Activated CD8-positive, alpha-beta memory T cell treated with anti-CD3 and anti-CD28 coated beads, Interleukin-2, amount 50 U/mL, for 24 hours (primary cell): Measurements from ENCODE around the gene ACTRT3.
"Not testable (repeated sequence)": the region's sequence is repeated elsewhere in the genome, so short reads cannot be mapped to it uniquely, and the experiment has no call there.

Source experiments
- DNase-seq: peaks from one replicate; pipeline ENCODE4 v3.0.0-alpha.2; 2020; ENCODE audit errors: extremely low read depth

ACTRT3 gene

DNA sequence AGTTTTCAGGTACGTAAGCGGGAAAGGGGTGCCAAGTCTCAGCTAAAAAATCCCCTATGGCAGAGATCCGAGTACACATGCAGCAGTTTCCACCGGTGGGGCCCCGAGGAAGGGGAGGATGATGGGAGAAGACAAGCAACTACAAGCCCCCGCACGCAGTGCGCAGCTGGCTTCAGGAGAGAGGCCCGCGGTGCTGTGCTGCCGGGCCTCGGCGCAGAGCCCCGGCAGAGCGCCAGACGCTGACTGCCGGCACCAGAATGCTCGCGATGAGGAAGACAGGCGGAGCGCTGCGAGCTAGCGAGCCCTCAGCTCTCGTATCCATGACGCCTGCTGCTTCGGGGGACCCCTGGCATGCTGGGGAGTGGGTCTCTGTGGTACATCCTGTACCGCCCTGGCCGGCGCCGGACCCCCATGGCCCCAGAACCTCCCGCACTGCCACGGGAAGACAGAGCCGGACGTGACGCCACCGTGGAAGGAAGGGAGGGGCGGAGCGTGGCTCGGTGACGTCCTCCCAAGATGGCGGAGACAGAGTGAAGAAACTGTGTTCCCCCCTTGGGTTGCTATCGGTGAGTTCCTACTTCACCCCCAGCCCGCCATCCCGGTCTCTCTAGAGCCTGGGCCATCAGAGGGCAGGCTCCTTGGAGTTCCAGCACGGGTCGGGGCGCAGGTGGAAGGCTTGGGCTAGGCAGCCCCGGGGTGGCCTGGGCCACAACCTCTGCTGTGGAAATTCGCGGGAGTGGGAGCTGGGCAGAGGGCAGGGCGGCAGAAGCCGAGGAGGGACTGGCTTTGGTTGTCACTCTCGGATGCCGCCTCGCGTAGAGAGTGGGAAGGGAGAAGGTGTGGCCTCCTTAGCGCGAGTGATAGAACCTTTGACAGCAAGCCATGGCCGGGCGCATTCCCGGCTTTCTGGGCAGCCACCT, 3.8 kb upstream of the ACTRT3 start, which contains the start of gene MYNN:
Gene MYNN (plus strand): TSS at position 500 of the 920 bp plus-strand sequence. CDS start 900 bp downstream, outside the sequence.
- DNase-seq: peak; percentile 86

DNA sequence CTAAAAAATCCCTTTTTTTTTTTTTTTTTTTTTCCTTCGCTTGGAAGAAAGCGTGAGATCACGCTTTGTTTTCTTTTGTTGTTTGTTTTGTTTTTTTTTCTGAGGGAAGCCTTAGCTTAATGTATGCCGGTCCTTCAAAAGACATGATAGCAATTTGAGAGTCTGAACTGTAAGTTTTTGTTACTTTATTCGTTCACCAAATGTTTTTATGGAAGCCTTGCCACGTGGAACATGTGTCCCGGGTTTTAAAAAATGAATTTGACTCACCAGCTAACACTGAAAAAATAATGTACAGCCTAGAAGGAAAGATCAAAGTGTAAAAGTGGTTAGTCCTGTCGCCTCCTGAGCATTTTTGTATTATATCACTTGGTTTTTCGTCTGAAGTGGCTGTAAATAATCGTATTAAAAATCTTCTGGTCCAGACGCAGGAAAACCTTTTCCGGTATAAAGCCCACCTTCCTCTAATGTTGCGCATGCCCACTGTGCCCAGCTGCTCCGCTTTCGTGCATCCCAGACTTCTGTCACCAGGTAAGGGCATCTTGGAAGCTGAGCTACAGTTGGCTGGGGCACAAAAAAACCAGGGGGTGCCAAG, 3.0 kb upstream of the ACTRT3 start:
- DNase-seq: peak; percentile 35

DNA sequence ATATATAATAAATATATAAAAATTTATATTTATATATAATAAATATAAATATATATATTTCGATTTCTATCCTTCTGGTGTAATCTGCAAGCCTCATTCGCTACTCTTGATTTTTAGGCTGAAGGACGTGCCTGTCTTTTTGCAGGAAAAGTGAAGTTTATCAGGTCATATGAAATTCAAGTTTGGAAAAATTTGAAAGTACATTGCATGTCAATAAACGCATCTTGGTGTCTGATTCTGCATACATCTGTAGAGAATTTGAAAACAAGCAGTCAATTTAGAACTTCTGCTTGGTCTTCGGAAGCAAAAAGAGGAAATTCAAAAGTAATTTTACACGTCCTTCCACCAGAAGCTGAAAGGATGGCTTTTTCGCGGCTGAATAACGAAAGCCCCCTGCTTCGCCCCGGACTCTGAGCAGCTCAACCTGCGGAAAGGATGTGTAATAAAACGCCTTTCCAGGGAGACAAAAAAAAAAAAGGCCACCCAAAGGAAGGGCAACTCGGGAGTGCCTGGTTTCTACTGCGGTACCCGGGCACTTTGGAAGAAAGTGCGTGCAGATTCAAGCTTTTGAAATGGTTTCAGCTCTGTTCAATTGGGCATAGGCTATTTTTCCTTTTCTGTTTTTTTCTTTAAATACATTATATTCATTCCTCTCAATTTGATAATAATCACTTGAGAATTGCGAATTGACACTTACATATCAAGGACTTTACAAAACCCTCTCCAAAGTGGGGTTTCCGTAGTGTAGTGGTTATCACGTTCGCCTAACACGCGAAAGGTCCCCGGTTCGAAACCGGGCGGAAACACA, 2.3 kb upstream of the ACTRT3 start:
- DNase-seq: peak; percentile 12

DNA sequence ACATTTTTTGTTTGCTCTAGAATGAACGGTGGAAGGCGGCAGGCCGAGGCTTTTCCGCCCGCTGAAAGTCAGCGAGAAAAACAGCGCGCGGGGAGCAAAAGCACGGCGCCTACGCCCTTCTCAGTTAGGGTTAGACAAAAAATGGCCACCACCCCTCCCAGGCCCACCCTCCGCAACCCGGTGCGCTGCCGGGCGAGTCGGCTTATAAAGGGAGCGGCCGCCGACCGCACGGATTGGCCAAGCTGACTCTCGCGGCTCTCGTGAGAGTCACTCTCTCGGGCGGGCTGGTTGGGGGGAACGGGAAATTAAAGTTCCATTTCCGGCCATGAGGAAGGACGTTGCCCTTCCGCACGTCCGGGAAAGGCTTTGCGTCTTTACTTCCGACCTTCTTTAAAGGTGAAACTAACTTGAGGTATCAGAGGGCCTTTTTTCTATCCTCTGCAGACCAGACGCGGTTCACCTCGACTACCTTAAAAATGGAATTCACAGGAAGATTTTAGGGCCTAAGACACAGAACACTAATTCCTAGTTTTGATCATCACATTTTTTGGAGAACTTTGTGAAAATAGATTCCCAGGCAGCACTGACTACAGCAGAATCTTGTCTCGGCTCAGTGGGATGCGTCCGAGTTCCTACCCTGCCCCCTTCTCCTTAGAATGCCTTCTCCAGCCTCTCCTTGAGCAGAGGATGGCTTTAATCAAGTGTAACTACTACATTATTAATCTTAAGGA, 4.3 kb downstream of the ACTRT3 start, which contains the start of gene TERC:
Gene TERC (minus strand): TSS at position 179 of the 731 bp plus-strand sequence.
- DNase-seq: peak; percentile 81

DNA sequence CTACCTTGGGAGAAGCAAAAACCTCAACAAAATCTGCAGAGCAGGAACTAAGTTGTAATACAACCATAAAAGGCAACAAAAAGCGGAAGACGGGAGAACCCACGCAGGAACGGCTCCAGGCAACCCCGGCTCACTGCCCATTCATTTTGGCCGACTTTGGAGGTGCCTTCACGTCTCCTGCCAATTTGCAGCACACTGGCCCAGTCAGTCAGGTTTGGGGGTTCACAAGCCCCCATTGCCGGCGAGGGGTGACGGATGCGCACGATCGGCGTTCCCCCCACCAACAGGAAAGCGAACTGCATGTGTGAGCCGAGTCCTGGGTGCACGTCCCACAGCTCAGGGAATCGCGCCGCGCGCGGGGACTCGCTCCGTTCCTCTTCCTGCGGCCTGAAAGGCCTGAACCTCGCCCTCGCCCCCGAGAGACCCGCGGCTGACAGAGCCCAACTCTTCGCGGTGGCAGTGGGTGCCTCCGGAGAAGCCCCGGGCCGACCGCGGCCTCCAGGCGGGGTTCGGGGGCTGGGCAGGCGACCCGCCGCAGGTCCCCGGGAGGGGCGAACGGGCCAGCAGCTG, 5.0 kb downstream of the ACTRT3 start:
- peak; percentile 17 for DNase-seq

DNA sequence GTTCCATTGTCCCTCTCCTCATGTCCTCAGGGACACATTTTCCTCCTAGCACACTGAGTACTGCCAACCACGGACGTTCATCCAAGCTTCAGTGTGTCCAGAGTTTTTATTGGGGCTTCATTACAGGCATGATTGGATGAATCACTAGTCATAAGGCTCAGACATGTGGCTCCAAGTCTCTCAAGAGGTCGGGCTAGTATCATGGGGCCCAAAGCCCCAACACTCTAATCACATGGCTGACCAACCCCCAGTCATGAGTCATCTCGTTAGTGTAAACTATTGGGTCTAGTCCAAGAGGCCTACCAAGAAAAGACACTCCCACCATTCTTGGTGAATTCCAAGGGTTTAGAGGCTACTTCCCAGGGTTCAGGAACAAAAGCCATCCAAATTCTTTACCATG, 8.9 kb downstream of the ACTRT3 start:
- DNase-seq: no peak

DNA sequence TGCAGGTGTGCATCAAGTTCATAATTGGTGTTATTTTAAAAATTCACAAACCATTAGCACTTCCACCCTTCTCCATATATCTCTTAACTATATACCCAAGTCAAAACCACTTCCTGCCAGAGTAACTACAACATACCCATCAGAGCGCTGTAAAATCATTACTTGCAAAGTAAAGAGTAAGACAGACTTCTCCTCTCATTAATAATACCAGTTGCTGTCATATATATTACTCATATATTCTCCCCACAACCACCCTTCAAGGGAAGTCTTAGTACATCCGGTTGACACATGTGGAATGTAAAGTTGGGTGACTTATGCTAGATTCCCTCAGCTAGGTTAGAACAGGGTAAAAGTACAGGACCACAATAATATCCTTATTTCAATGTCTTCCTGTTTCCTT, 10.1 kb downstream of the ACTRT3 start:
- DNase-seq: no peak

DNA sequence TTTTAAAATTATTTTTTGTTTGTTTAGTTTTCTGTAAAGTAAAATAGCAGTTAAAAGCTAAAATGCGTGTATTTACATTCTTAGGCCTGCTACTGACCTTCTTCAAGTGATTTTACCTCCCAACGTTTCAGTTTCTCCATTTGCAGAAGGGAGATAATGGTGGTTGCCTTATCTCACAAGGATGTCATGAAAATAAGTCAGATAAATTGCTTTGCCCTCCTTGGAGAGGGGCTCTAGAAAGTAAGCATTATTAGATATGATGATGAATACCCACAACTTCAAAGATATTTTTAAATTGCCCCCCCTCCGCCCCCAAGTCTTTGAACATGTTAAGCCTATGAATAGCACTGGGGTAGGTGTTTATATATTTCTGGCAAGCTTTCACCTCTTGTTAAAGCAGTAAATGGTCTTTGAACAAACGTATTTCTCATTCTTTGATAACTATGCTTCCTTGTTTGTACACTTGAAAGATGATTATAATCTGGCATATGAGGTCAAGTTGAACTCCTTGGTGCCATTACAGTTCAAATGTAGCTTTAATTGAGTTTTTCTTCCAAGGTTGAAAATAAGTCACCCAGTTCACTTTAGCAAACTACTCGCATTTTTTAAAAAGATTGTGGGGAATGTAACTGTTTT, 10.9 kb downstream of the ACTRT3 start:
- no peak for DNase-seq

DNA sequence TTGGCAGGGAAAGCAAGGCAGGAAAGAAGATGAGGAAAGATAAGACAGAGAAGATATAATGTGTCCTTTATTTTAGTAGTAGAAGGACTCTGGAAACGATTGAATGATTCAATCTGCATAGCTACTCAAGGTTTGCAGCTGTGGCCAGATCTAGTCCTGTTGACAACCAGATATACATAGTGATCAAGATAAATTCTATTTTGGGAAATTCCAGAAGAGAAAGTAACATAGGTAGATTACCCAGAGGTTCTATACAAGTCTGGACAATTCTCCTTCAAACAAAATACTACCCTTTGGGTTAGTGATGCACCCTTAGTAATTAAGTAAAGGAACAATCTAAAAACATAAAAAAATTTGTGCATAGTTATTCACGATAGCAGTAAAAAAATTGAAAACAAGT, 13.9 kb downstream of the ACTRT3 start:
- no peak for DNase-seq

DNA sequence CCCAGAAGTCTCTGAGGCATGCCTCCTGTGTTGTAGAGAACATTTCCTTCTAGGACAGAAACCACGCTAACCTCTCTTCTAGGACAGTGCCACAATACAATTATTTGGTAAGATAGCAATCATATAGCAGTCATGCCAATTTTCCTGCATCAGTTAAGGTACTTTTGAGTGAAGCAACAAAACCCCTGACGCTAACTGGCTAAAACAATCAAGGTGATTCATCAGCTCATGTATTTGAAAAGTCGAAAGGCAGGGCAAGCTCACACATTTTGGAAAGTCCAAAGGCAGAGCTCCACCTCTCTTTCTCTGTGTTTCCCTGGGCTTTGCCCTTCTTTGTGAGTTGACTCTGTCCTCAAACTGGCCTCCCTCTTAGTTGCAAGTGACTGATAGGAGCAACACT, 14.7 kb downstream of the ACTRT3 start:
- DNase-seq: no peak

DNA sequence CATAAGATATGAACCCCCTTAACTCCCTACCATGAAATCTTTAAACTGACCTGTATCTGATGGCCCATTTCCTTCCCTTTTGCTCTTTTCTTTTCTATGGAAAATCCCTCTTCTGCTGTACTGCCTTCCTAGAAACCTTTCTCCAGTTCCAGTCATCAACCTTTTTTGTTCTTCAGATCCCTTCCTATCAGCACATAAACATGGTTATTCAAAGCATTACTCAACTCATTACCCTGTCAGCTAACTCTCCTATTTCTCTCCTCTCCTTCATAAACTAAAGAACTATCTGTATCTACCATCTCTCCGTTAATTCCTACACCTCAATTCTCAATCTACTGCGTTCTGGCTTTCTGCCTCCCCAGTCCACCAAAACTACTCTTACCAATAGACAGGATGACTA, 17.5 kb downstream of the ACTRT3 start:
- DNase-seq: no peak

DNA sequence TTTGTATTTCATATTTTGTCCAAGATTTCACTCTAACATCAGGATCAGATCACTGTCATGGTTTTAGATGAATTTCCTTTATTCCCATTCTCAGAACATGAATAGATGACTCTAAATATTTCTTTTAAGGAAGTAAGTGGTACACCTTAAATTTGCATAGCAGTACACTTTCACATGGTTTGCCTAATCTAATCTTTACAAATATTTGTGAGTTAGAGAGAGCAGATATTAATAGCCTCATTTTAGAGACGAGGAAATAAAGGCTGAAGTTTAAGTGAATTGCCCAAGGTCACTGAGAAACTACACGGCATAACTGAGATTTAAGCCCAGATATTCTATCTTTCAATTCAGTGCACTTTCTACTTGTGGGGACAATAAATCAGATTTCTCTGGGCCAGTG, 18.7 kb downstream of the ACTRT3 start:
- DNase-seq: no peak

DNA sequence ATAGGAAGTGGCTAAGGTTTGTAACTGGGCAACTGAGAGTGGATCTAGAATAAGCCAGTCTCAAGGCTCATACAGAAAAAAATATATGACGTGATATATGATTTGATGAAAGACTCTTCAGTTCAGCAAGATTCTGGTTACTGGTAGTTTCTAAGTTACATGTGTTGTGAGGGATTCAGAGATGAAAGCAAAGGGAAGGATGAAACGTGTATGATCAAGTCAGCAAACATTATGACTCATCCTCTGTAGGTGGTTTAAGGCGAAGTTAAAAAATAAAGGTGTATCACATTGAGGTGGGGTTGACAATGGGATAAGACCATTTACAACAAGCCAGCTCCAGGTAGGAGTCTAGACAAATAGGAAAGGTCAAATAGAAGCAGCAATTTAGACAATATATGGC, 20.7 kb downstream of the ACTRT3 start:
- no peak for DNase-seq

DNA sequence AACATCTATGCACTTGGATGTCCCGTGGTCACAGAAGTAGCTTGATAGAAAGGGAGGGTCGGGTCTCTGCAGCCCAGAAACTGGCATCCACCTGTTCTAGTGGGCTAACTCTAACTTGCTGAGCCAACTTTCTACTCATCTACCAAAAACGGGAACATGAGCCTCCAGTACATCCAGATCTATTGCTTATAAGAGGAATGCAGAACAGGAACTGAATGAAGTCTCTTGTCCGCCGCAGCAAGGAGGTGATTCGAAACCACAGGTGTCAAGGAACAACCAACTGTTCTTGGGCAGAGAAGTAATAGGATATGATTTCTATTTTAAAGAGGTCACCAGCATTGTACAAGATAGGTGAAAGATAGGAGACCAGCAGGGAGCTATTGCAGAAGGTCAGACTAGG, 22.4 kb downstream of the ACTRT3 start:
- no peak for DNase-seq

DNA sequence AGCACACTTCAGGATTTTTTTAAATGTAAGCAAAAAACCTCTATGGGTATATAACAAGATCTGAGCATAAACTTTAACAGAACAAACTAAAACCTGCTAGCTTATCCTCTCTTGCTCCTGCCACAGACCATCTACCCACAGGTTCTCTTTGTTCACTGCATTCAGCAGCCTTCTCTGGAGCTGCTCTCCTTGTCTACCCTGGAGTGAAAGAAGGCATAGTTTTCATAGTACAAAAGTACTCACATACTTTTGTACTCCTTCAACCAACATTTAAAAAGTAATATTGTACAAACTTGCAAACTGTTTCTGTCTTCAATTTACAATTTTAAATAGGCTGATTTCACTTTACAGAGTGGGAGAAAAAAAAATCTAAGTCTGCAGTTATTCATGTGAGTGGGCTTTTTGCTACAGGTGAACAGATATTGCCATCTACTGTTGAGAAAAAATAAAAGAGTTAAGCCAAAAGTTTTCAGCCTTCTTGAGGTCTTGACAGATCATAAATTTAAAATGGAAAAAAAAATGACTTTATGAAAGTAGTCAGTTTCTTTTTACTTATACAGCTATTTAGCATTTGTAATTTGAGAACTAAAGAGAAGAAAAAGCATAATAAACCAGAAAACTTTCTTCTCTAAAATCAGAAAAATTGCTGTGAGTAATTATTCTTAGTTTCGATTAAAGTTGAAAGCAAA, 24.9 kb downstream of the ACTRT3 start:
- DNase-seq: no peak

DNA sequence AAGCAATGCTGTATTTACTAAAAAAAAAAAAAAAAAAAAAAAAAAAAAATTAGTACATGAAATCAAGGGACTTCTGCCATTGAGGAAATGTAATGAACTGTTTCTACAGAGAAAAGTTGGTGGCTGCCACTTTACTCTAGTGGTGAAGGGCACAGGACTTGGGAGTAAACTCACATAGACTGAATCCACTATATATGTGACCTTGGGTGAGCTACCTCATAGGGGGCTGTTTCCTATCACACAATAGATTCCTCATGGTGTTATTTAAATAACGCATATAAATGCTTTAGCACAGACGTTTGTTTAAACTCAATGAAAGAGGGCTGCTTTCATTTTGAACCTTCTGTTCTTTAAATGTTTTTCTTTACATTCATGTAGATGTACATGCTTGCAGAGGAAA, 30.3 kb downstream of the ACTRT3 start:
- DNase-seq: no peak

DNA sequence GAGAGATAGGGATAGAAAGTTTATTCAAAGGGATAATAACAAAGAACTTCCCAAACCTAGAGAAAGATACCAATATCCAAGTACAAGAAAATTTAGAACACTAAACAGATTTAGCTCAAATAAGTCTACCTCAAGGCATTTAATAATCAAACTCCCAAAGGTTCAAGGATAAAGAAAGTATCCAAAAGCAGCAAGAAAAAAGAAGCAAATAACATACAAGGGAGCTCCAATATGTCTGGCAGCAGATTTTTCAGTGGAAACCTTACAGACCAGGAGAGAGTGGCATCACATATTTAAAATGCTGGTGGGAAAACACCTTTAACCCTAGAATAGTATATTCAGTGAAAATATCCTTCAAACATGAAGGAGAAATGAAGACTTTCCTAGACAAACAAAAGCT, 37.5 kb downstream of the ACTRT3 start:
- not testable (repeated sequence) for DNase-seq

DNA sequence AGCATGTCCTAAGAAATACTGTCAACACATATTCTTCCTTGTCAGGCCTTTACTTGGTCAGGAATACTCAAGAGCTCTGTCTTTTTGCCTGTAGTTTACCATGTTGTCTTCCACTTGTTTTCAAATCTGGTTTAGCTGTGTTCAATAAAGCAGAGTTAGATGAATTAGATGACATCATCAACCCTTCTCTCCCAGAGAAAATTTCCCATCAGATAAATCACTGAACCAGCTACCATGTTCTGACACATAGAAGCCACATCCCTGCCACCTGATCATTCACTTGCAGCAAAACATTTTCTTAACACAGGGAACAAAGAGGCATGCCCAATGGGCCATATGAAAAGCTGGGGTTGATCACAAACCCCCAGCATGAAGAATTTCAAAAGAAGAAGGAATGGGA, 46.6 kb downstream of the ACTRT3 start:
- no peak for DNase-seq

DNA sequence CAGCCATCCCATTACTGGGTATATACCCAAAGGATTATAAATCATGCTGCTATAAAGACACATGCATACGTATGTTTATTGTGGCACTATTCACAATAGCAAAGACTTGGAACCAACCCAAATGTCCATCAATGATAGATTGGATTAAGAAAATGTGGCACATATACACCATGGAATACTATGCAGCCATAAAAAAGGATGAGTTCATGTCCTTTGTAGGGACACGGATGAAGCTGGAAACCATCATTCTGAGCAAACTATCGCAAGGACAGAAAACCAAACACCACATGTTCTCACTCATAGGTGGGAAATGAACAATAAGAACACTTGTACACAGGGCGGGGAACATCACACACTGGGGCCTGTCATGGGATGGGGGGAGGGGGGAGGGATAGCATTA, 50.9 kb downstream of the ACTRT3 start:
- DNase-seq: not testable (repeated sequence)
